Gastroesophageal sphincter (tissue), 3 donors: Measurements from ENCODE around the gene ABI2.

ENCODE experiments used
- CTCF ChIP-seq, 4 experiments: fragments of 200-600 bp in 2 of 4; fragments of 450-650 bp in 2 of 4; sonication (generic) in 1 of 4; IDR thresholded peaks; one replicate each; pipeline ENCODE4 v1.5.1; 2017 to 2019; ENCODE audit warnings: antibody characterized with exemption in 4 of 4, mild to moderate bottlenecking in 2 of 4, moderate library complexity in 2 of 4
- EP300 ChIP-seq: sonication (generic); formaldehyde crosslinking; IDR thresholded peaks from one replicate; pipeline ENCODE4 v1.6.1; 2017; ENCODE audit warnings: antibody characterized with exemption, mild to moderate bottlenecking
- POLR2A ChIP-seq, 2 donors: fragments of 450-650 bp; IDR thresholded peaks; one replicate each; pipeline ENCODE4 v1.6.1; 2017; ENCODE audit warnings: antibody characterized with exemption in 2 of 2, mild to moderate bottlenecking in 2 of 2, moderate library complexity in 1 of 2

- TF ChIP-seq CTCF (IDR thresholded peaks at IDR 0.05): no peak
- no peak for TF ChIP-seq POLR2A (IDR thresholded peaks at IDR 0.05)
- TF ChIP-seq EP300: no peak
Observed at GRCh38 chr2:203279288-203279687, 48.9 kb upstream of the ABI2 start.
